GM21723 (cell line): Measurements from ENCODE around the gene PHF10.
"Not testable (repeated sequence)": the region's sequence is repeated elsewhere in the genome, so short reads cannot be mapped to it uniquely, and the experiment has no call there.

Source experiments
- ATAC-seq: cut with Tn5 transposase; IDR thresholded peaks from one replicate; pipeline ENCODE4 v1.9.1; 2021; ENCODE audit warnings: mild to moderate bottlenecking, moderate library complexity; ENCODE audit not compliant: unreplicated experiment

The PHF10 gene

DNA sequence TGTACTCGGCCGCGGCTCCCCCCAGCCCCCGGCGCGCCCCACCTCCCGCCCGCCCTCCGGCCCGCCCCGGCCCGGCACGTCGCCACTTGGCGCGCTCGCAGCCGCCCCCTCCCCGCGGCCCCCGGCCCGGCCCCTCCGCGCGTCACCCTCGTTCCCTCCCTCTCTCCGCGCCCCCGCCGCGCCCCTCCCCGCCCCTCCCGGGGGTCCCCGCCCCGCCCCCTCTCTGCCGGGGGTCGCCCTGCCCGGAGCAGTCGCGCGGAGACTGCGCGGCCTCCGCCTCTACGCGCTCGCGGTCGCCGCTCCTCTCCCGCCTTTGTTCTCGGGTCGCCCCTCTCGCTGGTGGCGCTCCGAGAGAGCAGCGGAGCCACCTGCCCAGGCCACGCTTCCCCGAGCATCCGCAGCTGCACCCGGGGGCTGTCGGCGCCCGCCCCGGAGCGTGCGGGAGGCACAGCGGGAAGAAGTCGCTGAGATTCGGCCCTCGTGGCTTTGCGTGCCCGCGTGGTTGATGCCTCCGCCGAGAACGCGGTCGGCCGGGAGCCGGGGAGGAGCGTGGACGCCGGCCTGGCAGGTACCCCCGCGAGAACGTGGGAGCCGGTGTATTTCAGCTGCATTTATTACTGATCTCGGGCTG lies at the start of gene PHF10:
TSS of gene PHF10 (minus strand) at position 7 of the 631 bp plus-strand sequence. CDS start 569 bp downstream, outside the sequence.
- peak; percentile 50 for ATAC-seq

DNA sequence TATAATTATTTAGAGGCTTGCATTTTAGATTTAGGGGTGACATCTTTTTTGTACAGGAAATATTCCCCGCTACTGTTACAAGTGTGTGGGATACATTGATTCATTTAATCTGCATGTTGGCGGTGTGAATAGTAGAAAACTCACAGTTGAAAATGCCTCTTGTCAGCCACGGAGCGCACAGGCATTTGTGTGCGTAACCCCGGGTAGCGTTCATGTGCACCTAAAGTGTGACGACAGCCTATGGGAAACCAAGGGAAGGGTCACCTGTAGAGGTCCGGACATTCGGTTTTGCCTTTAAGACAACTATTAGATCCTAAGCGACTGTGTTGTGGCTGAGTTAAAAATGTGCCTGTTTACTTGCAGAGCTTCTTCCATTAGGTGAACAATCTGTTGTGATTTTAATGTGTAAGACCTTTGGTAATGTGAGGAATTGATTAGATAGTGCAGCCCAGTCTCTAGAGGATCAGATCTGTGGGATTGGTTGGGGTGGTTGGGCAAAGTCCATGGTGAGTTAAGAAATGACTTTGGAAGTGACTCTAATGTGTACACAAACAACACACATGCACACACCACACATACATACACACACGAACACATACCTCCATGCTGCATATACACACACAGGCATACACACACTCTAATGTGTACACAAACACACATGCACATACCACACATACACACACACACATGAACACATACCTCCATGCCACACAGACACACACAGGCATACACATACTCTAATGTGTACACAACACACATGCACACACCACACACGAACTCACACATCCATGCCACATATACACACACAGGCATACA lies 42.8 kb upstream of the PHF10 start:
- ATAC-seq, result no peak

DNA sequence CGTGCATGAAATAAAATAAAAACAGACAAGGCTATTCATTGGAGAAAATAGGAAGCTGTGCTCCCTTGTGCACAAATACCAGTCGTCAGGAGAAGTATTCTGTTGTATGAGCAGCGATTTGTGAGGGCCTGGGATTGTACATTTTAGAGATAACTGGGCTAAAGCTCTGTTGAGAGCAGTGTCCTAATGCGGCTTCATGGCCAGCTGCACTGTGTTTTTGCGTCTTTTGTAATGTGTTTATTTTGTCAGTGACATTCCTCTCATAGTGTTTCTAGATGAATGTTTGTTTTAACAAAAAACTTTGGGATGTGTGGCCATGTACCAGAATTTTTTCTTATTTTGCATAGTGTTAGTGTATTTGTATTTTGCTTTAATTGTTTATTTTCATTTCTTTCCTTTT lies 41.9 kb upstream of the PHF10 start:
- no peak for ATAC-seq

DNA sequence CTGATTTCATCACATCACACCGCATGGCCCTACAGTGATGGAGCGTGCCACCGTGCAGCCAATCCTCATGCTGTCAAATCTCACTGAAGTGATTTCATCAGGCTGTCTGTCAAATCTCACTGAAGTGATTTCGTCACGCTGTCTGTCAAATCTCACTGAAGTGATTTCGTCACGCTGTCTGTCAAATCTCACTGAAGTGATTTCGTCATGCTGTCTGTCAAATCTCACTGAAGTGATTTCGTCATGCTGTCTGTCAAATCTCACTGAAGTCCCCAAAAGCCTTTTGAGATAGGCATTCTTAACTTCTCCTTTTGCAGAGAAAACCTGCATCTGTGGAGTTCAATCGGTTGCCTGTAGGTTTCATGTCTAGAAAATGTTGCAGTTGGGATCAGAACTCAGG lies 41.5 kb upstream of the PHF10 start:
- not testable (repeated sequence) for ATAC-seq

DNA sequence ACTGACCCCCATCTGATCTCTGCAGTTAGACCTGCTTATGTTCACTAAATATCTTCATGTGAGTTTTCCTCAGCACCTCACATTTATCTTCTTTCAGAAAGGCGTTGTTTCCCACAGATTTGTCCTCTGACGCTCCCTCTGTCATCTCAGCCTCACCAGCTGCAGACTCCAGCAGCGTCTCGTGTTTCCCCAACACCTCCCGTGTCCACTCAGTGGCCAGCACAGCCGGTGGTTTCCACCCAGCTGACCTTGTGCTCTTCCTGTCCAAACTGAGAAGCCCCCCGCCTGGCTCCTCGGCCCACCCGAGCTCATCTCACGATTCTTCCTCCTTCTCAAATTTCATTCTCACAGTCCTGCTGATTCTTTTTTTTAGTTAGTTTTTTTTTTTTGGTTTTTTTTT lies 39.6 kb upstream of the PHF10 start:
- no peak for ATAC-seq

DNA sequence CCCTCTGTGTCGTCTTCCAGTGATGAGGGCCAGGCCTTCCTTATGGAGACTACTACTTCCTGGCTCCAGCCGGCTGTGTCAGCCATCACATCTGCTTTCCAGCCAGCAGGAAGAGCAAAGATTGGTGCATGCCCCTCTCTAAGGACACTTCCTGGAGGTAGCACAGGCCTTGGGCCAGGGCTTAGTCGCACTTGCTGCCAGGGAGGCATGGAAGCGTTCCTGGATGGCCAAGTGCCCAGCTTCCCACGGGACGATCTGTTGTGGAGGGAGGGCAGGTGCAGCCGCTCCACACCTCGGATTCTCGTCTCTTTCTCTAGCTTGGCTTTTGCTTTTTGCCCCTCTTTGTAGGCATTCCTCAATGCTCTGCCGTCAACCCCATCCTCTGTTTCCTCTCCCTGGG lies 39.0 kb upstream of the PHF10 start:
- no peak for ATAC-seq

DNA sequence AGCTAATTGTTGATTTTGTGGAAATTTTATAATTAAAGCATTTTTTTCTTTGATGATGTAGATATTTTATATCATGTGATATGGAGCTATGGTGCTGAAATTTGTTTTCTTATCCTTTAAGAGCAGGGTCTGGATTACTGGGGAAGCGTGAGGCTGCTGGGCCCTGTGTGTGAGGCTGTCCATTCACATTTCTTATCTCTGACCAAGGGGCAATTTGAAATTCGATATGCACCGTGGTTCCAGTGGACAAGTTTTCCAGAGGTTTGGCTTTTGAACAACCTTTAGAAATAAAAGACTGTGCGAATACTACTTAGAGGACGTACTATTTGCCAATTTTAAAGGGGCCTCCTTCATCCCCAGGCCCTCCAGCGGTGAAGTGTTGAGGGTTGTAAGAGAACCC lies 30.9 kb upstream of the PHF10 start:
- ATAC-seq, result no peak

DNA sequence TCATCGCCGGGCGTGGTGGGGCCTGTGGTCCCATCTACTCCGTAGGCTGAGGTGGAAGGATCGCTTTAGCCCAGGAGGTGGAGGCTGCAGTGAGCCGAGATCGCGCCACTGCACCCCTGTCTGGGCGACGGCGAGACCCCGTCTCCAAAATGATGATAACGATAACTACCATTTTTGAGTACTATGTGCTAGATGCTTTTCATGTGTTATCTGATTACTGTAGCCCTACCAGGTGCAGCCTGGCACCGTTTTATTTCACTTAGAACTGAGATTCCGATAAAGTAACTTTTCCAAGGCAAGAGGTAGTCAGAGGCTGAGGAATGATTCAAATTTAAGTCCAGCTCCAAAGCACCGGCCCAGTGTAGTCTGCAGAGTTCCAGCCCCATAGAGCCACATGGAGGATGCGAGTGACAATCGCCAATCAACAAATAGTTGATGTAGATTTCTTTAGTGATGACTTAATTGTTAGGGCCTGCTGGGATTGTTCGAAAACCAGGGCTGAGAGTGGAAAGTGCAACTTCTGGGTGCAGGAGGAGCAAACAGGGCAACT lies 27.8 kb upstream of the PHF10 start:
- ATAC-seq, result peak; percentile 2

DNA sequence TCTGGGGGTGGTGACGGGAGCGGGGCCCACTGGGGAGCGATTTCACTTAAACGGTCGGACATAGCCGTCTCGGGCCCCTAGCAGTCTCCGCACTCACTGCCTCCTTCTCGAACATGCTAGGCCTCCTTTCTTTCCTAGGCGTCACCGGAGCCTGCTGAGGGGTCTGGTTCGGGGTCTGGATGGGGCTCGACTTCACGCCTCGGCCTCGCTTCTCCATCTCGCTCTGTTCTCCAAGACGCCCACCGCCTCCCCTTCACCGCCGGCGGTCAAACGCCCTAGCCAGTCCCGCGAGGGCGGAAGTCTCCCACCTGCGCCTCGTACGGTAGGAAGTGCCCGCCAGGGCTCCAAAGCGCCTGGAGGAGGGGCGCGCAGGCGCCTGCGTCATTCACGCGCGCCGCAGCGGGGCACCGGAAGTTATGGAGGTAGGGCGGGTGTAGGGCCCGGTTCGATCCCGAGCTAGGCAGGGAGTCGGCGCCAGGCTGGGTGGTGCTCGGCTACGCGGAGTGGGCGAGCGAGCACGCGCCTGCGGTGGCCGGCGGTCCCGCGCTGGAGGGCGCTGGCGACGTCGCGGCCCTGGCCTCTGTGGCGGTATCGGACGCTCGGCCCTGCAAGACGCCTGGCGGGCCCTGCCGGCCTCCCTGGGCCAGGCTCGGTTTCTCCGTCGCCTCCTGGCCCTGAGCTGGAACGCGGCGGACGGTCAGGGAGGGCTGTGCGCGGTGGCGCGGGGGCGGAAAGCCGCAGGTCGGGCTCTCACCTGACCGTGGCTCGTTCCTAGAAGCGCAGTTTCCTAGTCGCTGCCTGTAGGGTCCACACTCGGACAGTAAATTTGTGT lies 27.2 kb upstream of the PHF10 start, which contains the start of the genes DYNLT2 and ERMARD:
TSS of gene DYNLT2 (minus strand) at position 331 of the 832 bp plus-strand sequence. CDS start at position 217, 114 bp downstream.
TSS of gene ERMARD (plus strand) at position 381 of the 832 bp plus-strand sequence. CDS start at position 417, 36 bp downstream.
- ATAC-seq, result peak; percentile 94

DNA sequence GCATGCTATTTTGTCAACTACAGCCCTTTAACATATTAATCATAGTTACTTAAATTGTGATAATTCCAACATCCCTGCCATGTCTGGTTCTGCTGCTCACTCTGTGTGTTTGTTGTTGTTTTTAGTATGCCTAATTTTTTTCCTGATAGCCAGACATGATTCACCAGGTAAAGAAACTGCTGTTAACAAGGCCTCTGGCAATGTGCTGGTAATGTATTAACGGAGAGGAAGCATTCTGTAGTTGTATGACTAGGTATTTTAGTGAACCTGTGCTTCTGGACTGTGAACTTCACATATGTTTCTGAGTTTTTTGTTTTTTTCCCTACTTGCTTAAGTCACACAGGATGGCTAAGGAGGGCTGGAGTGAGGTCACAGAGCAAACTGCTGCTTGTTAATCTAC lies 22.3 kb upstream of the PHF10 start:
- ATAC-seq, result no peak

DNA sequence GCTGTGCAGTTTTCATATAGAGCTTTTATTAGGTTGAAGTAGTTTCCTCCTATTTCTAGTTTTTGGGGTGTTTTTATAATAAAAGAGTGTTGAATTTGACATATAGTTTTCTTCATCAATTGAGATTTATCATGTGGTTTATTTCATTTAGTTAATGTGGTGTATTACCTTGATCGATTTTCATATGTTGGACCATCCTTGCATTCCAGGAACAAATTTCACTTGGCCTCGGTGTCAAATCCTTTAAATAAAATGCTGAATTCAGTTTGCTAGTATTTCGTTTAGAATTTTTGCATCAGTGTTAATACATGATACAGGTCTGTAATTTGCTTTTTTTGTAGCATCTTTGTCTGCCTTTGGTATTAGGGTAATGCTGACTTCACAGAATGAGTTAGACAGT lies 21.1 kb upstream of the PHF10 start:
- no peak for ATAC-seq

DNA sequence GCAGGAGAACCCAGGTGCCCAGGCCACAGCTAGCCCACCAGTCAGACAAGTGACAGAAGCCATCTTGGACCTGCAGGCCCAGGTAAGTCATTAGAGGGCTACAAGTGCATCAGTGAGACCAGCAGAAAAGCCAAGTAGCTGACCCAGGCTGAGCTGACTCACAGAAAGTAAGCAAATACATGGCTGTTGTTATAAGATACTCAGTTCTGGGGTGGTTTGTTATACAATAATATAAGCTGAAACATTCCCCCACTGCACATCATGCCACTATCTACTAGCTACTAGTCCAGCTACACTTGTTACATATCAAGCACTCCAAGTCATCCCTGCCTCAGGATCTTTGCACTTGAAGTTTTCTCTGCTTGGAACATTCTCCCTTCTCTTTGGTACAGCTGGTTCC lies 17.0 kb upstream of the PHF10 start:
- ATAC-seq, result no peak

DNA sequence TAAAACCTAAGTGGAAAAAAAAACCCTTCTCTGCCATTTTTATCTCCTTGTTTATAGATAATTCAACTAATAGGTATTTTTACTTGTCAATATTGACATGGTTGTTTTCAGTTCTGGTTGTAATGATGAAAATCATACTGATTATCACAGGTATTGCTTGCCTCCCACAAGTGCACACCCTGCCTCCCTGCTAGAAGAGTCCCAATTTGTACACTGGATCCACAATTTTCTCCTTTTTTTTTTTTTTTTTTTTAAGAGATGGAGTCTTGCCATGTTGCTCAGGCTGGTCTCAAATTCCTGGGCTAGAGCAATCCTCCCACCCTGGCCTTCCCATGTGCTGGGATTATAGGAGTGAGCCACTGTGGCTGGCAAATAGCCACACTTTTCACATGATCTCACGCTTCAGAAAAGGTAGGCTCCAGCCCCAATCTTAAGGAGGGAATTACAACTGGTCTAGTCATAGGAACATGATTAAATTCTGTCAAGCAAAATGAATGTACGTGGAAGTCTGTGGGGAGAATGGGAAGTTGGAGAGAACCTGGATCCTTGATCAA lies 14.8 kb upstream of the PHF10 start:
- no peak for ATAC-seq

DNA sequence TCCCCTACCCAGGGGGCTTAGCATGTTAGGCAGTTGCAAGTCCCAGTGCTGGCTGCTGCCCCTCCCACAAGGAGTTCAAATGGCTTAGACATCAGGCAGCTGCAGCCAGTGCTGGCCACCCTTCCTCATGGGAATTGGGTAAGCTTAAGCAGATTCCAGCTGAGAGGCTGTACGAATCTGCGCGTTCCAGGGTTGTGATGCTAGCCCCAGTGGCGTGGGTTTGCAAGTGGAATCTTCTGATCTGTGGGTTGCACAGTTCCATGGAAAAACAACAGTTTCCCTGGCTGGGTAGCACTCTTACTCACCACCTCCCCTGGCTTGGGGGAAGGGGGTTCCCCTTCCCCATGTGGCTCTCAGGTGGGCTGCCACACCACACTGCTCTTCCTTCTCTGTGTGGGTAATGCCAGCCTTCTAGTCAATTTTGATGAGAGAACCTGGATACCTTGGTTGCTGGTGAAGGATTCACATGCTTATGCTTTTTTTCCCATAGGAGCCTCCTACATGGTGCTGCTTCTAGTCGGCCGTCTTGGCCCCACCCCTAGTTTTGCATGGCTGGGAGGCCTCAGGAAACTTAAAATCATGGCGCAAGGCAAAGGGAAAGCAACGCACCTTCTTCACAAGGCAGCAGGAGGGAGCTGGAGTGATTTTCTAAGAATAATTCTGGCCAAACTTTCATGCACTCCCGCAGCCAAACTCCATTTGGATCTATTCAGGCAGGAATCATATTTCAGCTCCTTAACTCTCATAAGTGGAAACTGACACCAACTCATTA lies 14.1 kb upstream of the PHF10 start:
- ATAC-seq, result no peak

DNA sequence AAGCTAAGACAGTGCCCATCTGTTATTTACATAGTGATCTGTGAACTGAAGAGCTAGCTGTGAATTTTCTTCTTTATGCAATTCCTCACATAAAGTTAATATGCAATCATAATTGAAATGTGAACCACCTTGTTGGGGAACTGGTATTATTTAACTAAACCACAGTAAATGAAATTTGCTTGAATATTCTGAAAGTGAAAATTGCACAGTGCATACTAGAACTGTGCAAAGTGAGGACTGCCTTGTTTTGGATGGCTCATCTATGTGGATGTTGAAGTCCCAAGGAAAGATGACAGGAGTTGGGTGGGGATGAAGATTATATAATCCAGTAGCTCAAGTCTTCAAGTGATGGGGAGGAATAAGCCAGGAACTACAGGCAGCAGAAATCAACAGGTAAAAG lies 5.7 kb upstream of the PHF10 start:
- no peak for ATAC-seq

DNA sequence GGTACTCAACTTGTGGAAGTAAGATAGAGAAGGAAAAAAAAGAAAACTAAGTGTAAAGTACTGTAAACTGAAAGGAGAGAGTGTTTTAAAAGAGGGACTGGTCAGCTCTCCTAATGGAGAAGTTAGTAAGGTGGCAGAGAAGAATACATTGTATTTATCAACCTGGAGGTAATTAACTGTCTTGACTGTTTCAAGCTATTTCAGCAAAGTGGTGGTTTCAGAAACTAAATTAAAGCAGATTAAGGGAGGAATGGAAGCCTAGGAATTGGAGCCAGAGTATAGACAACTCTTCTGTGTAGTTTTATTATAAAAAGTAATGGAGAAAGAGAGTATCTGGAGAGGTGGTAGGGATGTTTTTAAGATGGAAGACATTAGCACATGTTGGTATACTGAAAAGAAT lies 2.7 kb upstream of the PHF10 start:
- no peak for ATAC-seq

DNA sequence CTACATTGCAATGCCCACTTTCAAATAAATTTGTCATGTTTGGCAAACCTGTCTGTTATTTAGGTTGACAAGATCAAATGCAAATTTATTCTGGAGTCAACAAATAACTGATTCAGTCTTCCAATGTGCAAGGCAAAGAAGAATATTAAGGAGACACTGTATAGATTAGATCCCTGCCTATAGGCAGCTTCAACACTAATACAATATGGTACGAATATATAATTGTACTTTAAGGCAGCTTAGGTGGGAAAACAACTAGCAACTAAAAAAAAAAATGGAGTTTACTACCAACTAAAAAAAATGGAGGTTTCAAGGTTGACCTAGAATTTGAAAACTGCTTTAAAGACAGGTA lies 1.7 kb upstream of the PHF10 start:
- ATAC-seq, result no peak

DNA sequence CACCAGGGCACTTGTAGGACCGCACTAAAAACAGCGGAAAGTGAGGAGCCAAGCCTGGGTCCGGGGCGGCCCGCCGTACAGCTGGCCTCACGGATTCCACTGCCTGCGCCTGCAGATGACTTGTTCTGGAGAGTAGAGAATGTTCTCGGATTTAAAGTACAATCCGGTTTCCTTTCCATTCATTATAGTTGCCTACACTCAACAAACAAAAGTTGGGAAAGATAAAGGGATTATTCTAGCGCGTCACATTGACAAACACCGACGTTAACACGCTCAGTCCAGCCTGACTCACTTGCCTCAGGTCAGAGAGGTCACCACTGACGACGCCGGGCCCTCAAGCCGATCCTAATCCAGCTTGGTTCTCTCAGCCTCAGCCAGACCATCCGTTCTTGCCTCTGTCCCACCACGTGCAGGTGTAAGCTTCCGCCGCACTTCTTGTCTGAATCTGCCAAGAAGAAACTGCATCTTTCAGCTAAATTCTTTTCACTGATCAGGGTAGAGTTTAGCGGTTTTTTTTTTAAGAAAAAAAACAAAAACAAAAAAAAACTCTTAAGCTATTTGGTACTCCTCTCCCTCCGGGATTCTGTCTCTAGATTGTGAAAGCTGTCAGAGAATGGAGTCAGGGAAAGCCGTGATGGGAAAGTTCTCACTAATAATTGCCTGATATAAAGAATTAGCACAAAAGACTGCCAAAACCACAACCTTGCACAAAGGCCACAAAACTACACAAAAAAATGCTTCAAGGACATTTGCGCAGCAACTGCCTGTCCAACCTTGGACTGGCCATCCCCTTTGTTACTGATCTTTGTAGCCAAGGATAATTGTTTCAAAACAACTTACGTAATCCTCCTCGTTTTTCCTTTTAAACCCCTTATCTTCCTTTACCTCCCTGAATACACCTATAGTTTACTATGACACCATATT lies 1.1 kb upstream of the PHF10 start:
- ATAC-seq, result no peak

DNA sequence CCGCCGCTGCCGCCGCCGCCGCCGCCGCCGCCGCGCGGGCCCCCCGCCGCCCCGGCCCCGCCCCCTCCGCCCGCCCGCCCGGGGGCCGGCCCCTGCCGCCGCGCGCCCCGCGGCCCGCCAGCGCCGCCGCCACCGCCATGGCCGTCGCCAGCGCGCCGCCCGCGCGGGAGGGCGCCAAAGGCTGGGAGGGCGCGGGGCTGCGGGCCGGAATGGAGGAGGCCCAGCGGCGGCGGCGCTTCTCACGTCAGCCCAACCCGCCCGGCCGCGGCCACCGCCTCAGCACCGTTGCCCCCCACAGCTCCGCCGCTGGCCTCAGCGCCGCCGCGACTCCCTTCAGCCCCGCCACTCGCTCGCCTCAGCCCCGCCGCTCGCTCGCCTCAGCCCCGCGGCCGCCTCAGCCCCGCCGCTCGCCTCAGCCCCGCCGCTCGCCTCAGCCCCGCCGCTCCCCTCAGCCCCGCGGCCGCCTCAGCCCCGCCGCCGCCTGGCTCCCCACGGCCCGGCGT lies 258 bp downstream of the PHF10 start:
- ATAC-seq, result peak; percentile 49
